ENCODE results near the gene DGAT2. TPM values are rescaled to one million over a fixed set of nuclear protein-coding genes. Genes with fewer than 3 reads are reported as not detected.

Gene DGAT2
- total and polyA plus RNA-seq, 4 donors: 57.2 to 152 (median 108) TPM

DNA sequence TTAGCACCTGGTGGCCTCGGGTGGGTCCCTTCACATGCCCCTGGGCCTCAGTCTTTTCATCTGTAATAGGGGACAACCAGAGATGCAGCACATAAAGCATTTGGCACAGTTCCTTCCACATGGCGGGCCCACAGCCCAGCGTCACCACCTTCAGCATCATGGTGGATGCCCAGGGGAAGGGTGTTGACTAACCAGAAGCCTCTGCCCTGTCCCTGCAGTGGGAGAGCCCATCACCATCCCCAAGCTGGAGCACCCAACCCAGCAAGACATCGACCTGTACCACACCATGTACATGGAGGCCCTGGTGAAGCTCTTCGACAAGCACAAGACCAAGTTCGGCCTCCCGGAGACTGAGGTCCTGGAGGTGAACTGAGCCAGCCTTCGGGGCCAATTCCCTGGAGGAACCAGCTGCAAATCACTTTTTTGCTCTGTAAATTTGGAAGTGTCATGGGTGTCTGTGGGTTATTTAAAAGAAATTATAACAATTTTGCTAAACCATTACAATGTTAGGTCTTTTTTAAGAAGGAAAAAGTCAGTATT, 31.6 kb downstream of the DGAT2 start:
- Histone ChIP-seq H3K27me3 (ENCODE audit: control insufficient read depth in 4 of 4, insufficient read depth in 4 of 4, low read length in 3 of 4) (no peaks in the 10 kb centered on the region), H3K9me3 (ENCODE audit: control insufficient read depth in 4 of 4, low read length in 3 of 4) (no peaks in the 10 kb centered on the region), H3K4me1 (ENCODE audit: control insufficient read depth in 4 of 4, insufficient read depth in 4 of 4, low read length in 3 of 4) (peaks cover 5 to 23% (median 16%) of the 10 kb centered on the region in 4 donors), H3K27ac (ENCODE audit: low read depth in 1 of 2, low read length in 2 of 2) (no peak overlapping the region), H3K4me3 (ENCODE audit: low read depth in 1 of 3, low read length in 3 of 3) (no peak overlapping the region), H3K36me3 (ENCODE audit: control insufficient read depth in 4 of 4, insufficient read depth in 3 of 4, low read depth in 1 of 4, low read length in 3 of 4) (peaks cover 2 to 40% (median 14%) of the 10 kb centered on the region in 4 donors), H3K9ac (ENCODE audit: low read depth in 1 of 2, low read length in 2 of 2) (no peak overlapping the region)
- TF ChIP-seq FOXA1 (IDR thresholded peaks at IDR 0.05) (no peak), RXRA (IDR thresholded peaks at IDR 0.05) (no peak), HNF4G (IDR thresholded peaks at IDR 0.05) (no peak), FOXA2 (IDR thresholded peaks at IDR 0.05) (no peak), NR2F2 (IDR thresholded peaks at IDR 0.05) (no peak), HNF4A (conservative IDR thresholded peaks at IDR 0.05) (no peak), SP1 (IDR thresholded peaks at IDR 0.05) (no peak), EGR1 (IDR thresholded peaks at IDR 0.05; ENCODE audit: low read depth in 2 of 2) (no peak), GABPA (IDR thresholded peaks at IDR 0.05 in 1 of 2, conservative IDR thresholded peaks at IDR 0.05 in 1 of 2) (no peak), TAF1 (conservative IDR thresholded peaks at IDR 0.05) (no peak), JUND (IDR thresholded peaks at IDR 0.05) (no peak), RAD21 (IDR thresholded peaks at IDR 0.05) (no peak), YY1 (IDR thresholded peaks at IDR 0.05) (no peak)
- TF ChIP-seq, protein P1, sequence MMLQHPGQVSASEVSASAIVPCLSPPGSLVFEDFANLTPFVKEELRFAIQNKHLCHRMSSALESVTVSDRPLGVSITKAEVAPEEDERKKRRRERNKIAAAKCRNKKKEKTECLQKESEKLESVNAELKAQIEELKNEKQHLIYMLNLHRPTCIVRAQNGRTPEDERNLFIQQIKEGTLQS (IDR thresholded peaks at IDR 0.05): no peak
- TF ChIP-seq, protein P2, sequence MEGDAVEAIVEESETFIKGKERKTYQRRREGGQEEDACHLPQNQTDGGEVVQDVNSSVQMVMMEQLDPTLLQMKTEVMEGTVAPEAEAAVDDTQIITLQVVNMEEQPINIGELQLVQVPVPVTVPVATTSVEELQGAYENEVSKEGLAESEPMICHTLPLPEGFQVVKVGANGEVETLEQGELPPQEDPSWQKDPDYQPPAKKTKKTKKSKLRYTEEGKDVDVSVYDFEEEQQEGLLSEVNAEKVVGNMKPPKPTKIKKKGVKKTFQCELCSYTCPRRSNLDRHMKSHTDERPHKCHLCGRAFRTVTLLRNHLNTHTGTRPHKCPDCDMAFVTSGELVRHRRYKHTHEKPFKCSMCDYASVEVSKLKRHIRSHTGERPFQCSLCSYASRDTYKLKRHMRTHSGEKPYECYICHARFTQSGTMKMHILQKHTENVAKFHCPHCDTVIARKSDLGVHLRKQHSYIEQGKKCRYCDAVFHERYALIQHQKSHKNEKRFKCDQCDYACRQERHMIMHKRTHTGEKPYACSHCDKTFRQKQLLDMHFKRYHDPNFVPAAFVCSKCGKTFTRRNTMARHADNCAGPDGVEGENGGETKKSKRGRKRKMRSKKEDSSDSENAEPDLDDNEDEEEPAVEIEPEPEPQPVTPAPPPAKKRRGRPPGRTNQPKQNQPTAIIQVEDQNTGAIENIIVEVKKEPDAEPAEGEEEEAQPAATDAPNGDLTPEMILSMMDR (IDR thresholded peaks at IDR 0.05; ENCODE audit: low read depth, low read length, missing input control): no peak
- TF ChIP-seq, protein P3, sequence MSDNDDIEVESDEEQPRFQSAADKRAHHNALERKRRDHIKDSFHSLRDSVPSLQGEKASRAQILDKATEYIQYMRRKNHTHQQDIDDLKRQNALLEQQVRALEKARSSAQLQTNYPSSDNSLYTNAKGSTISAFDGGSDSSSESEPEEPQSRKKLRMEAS (IDR thresholded peaks at IDR 0.05): no peak
- TF ChIP-seq, protein P4, sequence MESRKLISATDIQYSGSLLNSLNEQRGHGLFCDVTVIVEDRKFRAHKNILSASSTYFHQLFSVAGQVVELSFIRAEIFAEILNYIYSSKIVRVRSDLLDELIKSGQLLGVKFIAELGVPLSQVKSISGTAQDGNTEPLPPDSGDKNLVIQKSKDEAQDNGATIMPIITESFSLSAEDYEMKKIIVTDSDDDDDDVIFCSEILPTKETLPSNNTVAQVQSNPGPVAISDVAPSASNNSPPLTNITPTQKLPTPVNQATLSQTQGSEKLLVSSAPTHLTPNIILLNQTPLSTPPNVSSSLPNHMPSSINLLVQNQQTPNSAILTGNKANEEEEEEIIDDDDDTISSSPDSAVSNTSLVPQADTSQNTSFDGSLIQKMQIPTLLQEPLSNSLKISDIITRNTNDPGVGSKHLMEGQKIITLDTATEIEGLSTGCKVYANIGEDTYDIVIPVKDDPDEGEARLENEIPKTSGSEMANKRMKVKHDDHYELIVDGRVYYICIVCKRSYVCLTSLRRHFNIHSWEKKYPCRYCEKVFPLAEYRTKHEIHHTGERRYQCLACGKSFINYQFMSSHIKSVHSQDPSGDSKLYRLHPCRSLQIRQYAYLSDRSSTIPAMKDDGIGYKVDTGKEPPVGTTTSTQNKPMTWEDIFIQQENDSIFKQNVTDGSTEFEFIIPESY (IDR thresholded peaks at IDR 0.05): no peak
- TF ChIP-seq, protein P5, sequence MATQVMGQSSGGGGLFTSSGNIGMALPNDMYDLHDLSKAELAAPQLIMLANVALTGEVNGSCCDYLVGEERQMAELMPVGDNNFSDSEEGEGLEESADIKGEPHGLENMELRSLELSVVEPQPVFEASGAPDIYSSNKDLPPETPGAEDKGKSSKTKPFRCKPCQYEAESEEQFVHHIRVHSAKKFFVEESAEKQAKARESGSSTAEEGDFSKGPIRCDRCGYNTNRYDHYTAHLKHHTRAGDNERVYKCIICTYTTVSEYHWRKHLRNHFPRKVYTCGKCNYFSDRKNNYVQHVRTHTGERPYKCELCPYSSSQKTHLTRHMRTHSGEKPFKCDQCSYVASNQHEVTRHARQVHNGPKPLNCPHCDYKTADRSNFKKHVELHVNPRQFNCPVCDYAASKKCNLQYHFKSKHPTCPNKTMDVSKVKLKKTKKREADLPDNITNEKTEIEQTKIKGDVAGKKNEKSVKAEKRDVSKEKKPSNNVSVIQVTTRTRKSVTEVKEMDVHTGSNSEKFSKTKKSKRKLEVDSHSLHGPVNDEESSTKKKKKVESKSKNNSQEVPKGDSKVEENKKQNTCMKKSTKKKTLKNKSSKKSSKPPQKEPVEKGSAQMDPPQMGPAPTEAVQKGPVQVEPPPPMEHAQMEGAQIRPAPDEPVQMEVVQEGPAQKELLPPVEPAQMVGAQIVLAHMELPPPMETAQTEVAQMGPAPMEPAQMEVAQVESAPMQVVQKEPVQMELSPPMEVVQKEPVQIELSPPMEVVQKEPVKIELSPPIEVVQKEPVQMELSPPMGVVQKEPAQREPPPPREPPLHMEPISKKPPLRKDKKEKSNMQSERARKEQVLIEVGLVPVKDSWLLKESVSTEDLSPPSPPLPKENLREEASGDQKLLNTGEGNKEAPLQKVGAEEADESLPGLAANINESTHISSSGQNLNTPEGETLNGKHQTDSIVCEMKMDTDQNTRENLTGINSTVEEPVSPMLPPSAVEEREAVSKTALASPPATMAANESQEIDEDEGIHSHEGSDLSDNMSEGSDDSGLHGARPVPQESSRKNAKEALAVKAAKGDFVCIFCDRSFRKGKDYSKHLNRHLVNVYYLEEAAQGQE (IDR thresholded peaks at IDR 0.05): no peak
- WGBS: 97% methylated on average over 8 of the region's 8 CpGs
- DNase-seq (ENCODE audit: low spot score): no peak

Data from liver (tissue), 9 donors.